Right atrium auricular region (tissue), 2 donors: ENCODE results near the gene FAS. TPM values are rescaled to one million over a fixed set of nuclear protein-coding genes. Genes with fewer than 3 reads are reported as not detected.

Experiments
- DNase-seq: peaks from one replicate; pipeline ENCODE4 v3.0.0-alpha.2; 2019; ENCODE audit warnings: low spot score
- H3K27ac ChIP-seq, 2 donors: fragments of 200-600 bp; sonication (generic); 1 replicate in 1 of 2; 2 replicates in 1 of 2; pipeline ENCODE4 v1.5.1; 2016 to 2019
- H3K27me3 ChIP-seq, 2 donors: fragments of 200-600 bp; sonication (generic); one replicate each; pipeline versions ENCODE4 v1.5.1 to v1.6.0; 2017 to 2019
- H3K36me3 ChIP-seq: fragments of 200-600 bp; sonication (generic); one replicate; pipeline ENCODE4 v1.5.1; 2016
- H3K4me1 ChIP-seq, 2 donors: fragments of 200-600 bp; sonication (generic); one replicate each; pipeline versions ENCODE4 v1.5.1 to v1.6.0; 2017 to 2019
- H3K4me3 ChIP-seq, 2 donors: fragments of 200-600 bp; sonication (generic); 1 replicate in 1 of 2; 2 replicates in 1 of 2; pipeline ENCODE4 v1.5.1; 2017 to 2019; ENCODE audit warnings: mild to moderate bottlenecking in 1 of 2, moderate library complexity in 1 of 2
- H3K9me3 ChIP-seq, 2 donors: fragments of 200-600 bp; sonication (generic); one replicate each; pipeline ENCODE4 v1.5.1; 2019
- total RNA-seq, 2 donors: library from RNA; depleted of rRNA; stranded (reverse); fragments of >200 nt; gene quantifications; one replicate each; pipeline ENCODE4 v1.1.0, GENCODE V29; 2016
- TF ChIP-seq, protein P1 (sequence below), 2 donors: fragments of 200-600 bp; sonication (generic); IDR thresholded peaks; one replicate each; pipeline ENCODE4 v1.5.1; 2019; ENCODE audit warnings: antibody characterized with exemption in 2 of 2

The FAS gene
- total RNA-seq, 2 donors from 2014 or later, result 8.0 to 12.2 TPM

DNA sequence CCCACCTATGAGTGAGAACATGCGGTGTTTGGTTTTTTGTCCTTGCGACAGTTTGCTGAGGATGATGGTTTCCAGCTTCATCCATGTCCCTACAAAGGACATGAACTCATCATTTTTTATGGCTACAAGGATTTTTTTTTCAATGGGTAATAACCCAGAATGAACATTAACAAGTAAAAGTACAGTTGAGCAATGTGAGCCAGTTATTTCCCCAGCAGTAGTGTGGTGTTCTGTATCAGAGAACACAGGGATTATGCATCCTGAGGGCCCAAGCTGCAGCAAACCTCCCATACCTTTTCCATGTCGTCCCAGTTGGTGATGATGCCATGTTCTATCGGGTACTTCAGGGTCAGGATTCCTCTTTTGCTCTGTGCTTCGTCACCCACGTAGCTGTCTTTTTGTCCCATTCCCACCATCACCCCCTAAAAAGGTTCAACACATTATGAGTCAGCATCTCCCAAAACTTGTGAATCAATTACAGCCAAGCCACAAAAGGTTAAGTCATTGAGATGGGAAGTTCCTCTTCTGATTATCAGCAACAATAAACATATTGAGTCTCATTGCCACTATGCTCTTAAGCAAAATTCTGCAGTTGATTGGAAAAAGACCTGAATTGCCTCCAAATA is 43.5 kb upstream of the FAS start:
- H3K27ac ChIP-seq, result no peak overlapping the region
- TF ChIP-seq, protein P1, sequence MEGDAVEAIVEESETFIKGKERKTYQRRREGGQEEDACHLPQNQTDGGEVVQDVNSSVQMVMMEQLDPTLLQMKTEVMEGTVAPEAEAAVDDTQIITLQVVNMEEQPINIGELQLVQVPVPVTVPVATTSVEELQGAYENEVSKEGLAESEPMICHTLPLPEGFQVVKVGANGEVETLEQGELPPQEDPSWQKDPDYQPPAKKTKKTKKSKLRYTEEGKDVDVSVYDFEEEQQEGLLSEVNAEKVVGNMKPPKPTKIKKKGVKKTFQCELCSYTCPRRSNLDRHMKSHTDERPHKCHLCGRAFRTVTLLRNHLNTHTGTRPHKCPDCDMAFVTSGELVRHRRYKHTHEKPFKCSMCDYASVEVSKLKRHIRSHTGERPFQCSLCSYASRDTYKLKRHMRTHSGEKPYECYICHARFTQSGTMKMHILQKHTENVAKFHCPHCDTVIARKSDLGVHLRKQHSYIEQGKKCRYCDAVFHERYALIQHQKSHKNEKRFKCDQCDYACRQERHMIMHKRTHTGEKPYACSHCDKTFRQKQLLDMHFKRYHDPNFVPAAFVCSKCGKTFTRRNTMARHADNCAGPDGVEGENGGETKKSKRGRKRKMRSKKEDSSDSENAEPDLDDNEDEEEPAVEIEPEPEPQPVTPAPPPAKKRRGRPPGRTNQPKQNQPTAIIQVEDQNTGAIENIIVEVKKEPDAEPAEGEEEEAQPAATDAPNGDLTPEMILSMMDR (IDR thresholded peaks at IDR 0.05), result no peak
- H3K36me3 ChIP-seq, result peaks cover 73% of the 10 kb centered on the region
- peak overlapping the region in 1 of 2 donors; percentile 53 for H3K4me3 ChIP-seq
- no peaks in the 10 kb centered on the region for H3K9me3 ChIP-seq
- no peak for DNase-seq
- H3K27me3 ChIP-seq, result no peaks in the 10 kb centered on the region
- peaks cover 0 to 48% of the 10 kb centered on the region in 2 donors for H3K4me1 ChIP-seq

DNA sequence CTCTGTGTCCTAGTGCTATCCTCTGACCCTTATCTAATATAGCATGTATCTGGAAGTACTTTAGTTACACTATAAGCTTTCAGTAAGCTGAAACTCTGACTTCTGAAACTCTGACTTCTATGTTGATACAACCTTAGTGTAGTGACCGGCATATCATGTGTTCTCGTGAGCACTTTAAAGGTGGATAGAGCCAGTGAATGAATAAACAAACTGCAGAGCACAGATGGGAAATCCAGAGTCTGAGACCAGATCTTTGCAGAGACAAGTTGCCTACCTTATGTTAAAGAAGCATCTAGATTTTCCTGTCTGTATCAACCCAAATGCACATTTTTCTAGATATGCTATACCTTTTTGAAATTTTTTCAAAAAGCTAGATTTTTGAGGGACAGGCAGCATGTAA is 41.5 kb upstream of the FAS start:
- H3K4me3 ChIP-seq, result peak overlapping the region; percentile 53 to 57
- H3K36me3 ChIP-seq, result peaks cover 53% of the 10 kb centered on the region
- TF ChIP-seq, protein P1 (IDR thresholded peaks at IDR 0.05), result no peak
- no peak for DNase-seq
- H3K4me1 ChIP-seq, result peaks cover 0 to 46% of the 10 kb centered on the region in 2 donors
- H3K9me3 ChIP-seq, result no peaks in the 10 kb centered on the region
- no peaks in the 10 kb centered on the region for H3K27me3 ChIP-seq
- H3K27ac ChIP-seq, result peak overlapping the region; percentile 79 to 93

DNA sequence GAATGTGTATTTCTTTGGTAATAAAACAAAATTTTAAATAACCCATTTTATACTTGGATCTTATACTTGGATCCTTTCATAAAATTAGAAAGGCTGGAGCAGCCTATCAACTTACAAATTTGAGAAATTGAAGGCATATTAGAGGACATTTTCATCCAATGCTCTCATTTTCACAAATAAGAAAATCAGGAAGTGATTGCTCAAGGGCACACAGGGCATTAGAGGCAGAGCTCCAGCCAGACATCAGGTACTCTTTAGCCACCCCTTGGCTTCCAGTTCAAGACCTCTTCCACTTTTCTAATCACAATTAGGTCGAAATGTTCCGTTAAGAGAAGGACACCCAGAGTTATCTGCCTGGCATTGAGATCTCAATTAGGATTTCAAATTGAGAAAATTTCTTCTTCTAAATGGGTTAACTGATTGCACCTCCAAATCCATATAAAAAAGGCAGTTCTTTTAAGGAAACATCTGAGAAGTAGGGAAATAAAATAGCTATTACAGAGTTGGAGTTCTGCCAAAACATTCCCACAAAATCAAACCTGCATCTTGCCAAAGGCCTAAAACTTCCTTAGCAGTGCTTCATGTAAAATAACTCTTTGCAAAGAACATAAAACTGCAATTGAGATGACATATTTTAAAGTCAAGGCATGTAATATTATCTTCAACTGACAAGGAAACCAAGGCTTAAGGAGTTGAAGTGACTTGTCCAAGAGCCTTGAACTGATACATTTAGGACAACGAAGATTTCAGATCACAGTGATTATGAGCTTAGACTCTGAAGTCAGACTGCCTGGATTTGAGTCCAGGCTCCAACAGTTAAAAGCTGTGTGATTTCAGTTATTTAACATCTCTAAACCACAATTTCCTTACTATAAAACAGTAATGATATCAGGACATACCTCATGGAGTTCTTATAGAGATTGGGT is 40.4 kb upstream of the FAS start:
- peak overlapping the region; percentile 53 to 57 for H3K4me3 ChIP-seq
- no peak for DNase-seq
- H3K27me3 ChIP-seq, result no peaks in the 10 kb centered on the region
- peak overlapping the region; percentile 79 to 93 for H3K27ac ChIP-seq
- peaks cover 0 to 46% of the 10 kb centered on the region in 2 donors for H3K4me1 ChIP-seq
- TF ChIP-seq, protein P1 (IDR thresholded peaks at IDR 0.05), result no peak
- H3K36me3 ChIP-seq, result peaks cover 42% of the 10 kb centered on the region
- H3K9me3 ChIP-seq, result no peaks in the 10 kb centered on the region

DNA sequence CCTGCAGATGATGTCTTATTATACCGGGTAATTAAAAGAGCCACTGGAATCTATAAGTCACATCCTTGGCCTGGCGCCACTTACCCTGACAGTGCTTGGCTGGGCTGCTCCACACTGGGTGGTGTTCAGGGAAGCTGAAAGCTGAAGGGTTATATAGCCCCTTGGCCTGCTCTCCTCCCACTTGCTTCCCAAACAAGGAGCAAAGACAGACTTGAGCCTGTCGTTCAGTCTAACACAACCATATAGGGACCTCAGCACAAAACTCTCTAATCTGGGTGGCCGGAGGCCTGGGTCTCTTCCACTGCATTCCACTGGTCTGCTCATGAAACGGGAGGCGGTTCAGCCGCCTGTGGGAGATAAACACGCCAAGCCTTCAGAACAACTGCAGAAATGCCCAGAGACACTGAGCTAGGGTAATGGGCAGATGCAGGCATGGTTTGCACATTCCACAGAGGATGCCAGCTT is 37.9 kb upstream of the FAS start, which contains the start of gene ACTA2:
TSS of gene ACTA2 (minus strand) at position 127 of the 465 bp plus-strand sequence. CDS start 3,843 bp downstream, outside the sequence.
- TF ChIP-seq, protein P1 (IDR thresholded peaks at IDR 0.05), result no peak

DNA sequence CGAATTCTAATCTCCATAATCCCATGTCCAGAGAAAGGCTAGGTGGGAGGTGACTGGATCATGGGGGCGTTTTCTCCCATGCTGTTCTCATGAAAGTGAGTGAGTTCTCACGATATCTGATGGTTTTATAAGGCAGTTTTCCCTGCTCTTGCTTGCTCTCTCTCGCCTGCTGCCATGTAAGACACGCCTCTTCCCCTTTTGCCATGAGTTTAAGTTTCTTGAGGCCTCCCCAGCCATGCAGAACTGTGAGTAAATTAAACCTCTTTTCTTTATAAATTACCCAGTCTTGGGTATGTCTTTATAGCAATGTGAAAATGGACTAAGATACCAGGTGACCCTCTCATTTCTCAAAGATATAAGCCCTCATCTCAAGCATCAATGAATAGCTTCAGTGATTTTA is 36.9 kb upstream of the FAS start:
- H3K27me3 ChIP-seq, result no peaks in the 10 kb centered on the region
- H3K27ac ChIP-seq, result peak overlapping the region; percentile 79 to 93
- TF ChIP-seq, protein P1 (IDR thresholded peaks at IDR 0.05), result no peak
- H3K4me1 ChIP-seq, result peaks cover 0 to 29% of the 10 kb centered on the region in 2 donors
- DNase-seq, result no peak
- H3K9me3 ChIP-seq, result no peaks in the 10 kb centered on the region
- H3K4me3 ChIP-seq, result no peak overlapping the region
- H3K36me3 ChIP-seq, result peaks cover 23% of the 10 kb centered on the region

More for the DNA sequence above, 37.9 kb upstream of the FAS start, which contains the start of gene ACTA2:
- Histone ChIP-seq H3K36me3 (peaks cover 30% of the 10 kb centered on the region), H3K9me3 (no peaks in the 10 kb centered on the region), H3K4me1 (peaks cover 0 to 39% of the 10 kb centered on the region in 2 donors), H3K27me3 (no peaks in the 10 kb centered on the region), H3K4me3 (peak within 1 kb of the TSS; percentile 53 to 57), H3K27ac (peak within 1 kb of the TSS; percentile 79 to 93)
- peak; percentile 75 for DNase-seq
